CD4-positive, alpha-beta T cell treated with Interleukin-4 for 4 hours (primary cell): Measurements from ENCODE around the gene MRPS21.
A peak's percentile ranks its signal among the peaks of the same experiment; 100 is the strongest.

Experiments used
- DNase-seq: peaks from one replicate; pipeline ENCODE4 v3.0.0-alpha.2; 2020

The MRPS21 gene

DNA sequence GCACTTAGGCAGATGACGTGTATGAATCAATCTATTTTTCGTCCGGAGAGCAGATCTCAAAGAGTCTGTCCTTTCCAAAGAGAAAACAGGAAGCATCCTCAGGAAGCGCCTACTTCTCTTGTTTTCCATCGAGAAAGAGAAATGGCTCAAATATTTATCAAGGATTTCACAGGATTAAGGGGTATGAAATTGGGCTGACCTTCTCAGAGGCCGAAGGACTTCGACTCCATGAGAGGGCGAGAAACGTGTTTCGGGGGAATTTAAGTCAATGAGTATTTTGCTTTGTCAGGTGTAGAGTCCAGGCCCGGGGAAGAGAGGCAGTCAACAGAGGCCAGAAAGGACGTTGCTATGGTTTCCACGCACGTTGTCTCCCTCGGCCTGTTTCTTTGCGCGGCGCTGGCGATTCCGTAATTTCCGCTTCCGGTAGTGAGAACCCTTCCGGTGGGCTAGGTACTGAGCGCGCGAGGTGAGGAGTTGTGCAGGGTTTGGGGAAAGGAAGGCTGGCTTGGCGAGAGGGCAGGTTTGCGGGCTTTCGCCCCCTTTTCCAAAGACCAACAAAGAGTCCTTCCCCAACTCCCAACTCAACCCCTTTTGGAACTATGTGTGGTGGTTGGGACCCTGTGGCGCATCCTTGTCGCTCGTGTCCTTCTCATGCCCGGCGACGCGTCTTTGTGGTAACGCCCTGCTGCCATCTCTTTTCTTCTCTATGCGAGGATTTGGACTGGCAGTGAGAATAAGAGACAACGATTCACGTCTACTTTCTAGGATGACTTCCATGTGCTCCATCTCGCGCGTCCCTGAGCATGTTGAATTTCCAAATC, at the start of gene MRPS21:
Gene MRPS21 (plus strand): TSS at position 429 of the 821 bp plus-strand sequence. CDS start 506 bp downstream, outside the sequence.
- peak; percentile 91 for DNase-seq

DNA sequence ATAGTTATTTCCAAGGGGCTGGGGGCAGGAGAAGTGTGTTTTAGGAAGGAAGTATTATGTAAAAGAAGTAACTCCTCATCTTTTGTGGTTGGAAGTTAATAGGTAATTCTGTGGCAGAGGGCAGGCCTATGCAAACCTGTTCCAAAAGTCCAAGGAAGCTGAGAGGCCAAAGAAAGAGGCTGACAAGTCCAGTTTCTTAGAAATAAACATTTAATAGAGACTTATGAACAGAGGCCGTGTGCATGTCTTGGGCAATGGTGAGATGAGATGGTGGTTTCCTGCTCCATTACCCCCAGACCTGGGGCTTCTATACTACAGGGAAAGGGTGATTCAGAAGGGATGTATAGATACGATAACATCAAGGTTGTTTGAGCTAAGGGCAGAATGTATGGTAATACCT, 43.7 kb upstream of the MRPS21 start:
- DNase-seq, result no peak

DNA sequence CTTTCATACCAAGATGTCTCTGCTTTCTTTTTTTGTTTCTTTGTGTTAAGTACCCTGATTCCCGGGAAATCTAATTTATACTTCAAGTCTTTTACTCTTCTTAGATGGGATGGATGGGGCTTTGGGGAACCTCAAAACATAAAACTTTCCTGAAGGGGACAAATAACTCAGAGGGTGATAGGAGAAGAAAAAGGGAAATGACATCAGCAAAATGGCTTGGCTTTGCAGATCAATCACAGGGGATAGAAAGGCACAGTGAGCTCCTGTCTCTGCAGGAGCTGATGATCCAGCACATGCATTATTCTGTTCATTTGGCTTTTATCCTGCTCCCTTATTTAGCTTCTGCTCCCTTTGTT, 37.5 kb upstream of the MRPS21 start:
- DNase-seq, result no peak

DNA sequence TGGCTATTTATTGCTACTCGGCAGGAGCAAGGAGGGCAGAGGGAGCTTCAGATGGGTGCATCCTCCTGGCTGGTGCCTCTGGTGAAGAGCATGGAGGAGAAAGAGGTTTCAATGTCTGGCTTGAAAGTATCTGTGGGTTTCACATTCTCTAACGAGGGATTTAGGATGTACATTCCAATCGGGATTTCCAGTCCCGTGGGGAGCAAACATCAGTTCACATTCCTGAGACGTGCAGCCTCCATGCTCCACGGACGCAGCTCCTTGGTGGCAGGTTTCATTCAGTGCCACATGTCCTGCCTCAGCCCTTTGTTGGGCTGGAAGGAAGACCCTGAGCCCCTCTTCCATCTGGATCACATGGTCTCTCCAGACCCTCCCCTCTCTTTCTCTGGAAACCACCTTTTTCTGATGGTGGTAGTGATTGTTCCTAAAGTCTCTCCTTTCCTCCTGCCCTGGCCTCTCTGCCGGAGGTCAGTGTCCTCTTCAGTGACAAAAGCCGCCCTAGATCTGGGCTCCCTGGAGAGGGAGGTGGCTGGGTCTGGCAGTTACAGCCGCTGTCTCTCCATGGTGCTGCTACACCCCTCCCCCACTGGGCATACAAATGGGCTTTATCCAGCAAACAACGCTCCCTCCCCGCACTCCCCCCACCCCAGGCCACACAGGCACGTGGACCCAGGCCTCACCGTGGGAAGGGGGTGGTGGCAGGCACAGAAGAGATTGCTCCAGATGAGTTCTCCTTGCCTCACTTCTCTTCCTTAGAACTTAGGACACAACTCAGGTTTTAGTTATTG, 36.9 kb upstream of the MRPS21 start:
- DNase-seq, result no peak

DNA sequence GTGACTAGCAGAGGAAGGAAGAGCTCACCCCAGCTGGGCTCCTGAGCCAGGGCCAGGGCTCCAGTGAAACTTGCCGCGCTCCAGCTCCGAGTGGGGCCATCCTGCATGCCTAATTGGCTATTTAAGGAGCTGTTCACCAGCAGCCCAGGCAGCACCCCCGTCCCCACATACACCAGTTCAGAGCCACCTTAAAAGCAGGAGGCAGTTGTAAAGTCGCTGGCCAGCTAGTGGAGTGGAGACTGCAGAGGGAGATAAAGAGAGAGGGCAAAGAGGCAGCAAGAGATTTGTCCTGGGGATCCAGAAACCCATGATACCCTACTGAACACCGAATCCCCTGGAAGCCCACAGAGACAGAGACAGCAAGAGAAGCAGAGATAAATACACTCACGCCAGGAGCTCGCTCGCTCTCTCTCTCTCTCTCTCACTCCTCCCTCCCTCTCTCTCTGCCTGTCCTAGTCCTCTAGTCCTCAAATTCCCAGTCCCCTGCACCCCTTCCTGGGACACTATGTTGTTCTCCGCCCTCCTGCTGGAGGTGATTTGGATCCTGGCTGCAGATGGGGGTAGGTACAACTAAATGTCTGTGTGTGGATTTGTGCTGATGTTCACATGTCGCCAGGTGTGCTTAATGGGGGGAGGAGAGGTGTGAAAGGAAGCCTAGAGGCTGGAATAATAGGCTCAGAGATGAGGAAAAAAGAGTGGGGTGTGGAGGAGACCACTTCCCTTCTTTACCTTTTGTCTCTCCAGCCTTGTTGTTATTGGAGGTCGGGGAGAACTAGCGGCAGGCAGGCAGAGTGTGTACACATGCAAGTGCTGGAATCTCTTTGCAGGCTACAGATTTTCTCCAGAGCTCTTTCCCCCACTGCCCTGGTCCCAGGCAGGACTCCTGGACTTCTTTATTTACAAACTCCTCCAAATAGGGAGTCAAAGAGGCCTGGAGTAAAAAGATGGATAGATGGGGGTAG, 35.8 kb upstream of the MRPS21 start, which contains the start of gene CA14:
Gene CA14 (plus strand): TSS at position 151 of the 962 bp plus-strand sequence. CDS start 355 bp downstream, at position 506.
- no peak for DNase-seq

DNA sequence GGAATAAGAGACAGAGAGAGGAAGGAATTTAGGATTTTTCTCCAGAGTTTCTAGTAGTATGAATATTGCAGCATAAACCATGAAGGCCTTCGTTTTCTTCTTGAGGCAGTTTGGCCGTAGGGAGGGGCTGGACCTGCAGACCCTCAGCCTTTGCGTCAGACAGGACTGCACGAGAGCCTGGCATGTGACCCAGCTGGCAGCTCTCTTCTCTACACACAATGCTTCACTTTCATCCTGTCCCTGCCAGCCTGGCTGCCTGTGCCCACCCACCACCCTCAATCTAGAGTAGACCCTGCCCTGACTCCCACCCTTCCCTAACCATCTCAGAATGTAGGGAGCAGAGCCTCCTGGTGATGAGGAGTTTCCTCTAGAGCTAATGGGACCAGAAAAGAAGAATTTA, 34.4 kb upstream of the MRPS21 start:
- DNase-seq, result no peak

DNA sequence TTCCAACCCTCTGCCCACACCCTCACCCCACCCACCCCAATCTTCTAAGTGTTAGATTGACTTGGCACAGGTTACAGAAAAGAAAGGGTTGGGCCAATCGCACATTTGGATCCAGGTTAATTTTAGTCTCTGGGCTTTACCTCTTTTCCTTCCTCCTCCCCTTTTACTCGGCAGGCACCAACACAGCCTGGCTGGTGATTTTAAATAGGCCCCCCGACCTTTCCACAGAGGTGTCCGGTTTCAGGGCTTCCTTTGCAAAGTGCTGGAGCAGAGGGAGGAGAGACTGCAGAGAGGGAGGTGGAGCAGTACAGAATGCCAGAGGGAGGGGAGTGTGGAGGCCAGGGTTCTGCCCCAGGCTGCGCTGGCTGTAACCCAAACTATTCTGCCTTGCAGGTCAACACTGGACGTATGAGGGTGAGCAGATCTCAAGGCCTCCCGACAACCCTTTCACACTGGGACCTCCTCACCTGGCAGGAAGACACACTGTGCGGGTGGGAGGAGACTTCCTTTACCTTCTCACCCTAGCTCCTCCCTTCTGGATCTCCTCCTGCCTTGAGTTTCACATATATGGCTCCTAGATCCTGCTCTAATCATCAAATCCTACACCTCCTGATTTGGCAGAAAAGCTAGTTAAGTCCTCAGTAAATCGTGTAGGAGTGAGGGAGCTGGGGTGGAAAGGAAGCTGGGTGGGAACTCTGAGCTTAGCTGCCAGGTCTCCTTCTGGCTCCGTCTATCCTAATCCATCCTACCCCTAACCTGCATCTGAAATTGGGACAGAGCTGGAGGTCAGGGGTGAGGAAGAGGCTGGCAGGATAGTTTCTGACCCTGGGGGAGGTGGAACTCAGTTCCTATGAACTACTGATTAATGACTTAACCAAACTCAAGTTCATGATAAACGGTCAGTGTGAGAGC, 33.6 kb upstream of the MRPS21 start:
- DNase-seq, result no peak

DNA sequence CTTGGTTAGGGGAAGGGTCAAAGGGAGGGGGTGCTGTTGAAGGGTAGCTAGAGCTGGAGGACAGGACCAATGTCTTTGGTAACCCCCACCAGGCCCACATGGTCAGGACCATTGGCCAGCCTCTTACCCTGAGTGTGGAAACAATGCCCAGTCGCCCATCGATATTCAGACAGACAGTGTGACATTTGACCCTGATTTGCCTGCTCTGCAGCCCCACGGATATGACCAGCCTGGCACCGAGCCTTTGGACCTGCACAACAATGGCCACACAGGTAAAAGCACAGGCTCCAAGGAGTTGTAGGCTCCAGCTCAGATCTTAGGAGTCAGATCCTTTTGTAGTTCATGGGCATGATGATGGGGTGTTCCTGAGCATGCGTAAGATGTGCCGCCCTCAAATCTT, 32.3 kb upstream of the MRPS21 start:
- no peak for DNase-seq

DNA sequence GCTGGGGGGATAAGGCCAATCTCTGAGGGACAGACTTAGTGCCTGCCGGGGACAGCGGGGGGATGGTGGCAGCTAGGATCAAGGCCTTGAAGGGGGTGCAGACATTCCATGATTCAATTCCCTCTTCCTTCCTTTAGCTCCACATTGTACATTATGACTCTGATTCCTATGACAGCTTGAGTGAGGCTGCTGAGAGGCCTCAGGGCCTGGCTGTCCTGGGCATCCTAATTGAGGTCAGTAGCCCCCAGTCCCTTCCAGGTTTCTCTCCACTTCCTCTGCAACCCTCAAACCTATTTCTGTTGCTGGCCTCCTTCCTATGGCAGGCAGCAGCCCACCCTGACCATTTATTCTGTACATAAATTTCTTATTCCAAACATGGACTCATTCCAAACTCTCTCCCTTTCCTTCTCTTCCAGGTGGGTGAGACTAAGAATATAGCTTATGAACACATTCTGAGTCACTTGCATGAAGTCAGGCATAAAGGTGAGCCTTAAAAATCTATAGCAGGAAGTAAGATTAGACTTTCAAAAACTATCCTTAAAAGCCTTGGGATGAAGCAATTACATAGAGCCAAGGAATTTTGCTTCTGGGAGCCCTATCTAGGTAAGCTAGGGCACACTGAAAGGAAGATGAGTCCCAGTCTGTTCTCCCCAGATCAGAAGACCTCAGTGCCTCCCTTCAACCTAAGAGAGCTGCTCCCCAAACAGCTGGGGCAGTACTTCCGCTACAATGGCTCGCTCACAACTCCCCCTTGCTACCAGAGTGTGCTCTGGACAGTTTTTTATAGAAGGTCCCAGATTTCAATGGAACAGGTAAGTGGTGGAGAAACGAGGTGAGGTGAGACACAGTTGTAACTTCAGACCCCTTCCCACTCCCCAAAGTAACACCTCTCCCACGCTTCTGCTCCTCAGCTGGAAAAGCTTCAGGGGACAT, 31.0 kb upstream of the MRPS21 start:
- DNase-seq, result no peak

DNA sequence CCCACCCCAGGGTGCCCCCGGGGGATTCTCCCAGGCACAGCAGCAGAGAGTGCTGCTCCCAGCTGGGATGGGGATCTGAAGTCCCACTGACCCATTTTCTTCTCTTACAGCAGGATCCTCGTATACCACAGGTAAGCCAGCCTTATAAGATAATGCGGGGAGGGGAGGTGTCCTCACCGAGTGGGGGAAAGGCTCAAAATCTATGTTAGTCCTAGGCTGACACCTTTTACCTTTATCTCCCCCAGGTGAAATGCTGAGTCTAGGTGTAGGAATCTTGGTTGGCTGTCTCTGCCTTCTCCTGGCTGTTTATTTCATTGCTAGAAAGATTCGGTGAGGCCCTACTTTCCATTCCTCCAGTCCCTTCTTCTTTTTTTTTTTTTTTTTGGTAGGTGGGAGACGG, 30.1 kb upstream of the MRPS21 start:
- DNase-seq, result no peak

DNA sequence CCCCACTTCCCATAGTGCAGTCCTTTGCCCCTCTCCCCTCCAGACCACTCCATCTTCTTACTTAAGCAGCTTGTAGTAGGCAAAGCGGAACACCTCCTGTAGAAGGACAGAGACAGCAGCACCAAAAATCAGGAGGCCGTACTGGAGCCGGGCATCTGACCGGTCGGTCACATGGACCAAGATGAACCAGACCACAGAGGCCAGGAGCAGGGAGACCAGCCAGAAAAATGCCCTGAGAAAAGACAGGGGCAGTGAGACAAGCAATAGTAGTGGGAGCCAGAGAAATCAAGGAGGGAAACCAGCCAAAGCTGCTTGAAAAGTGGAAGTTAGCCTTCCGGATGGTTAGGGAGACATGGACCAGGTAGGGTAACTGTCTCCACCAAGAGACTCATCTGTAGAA, 25.8 kb upstream of the MRPS21 start:
- DNase-seq, result no peak

DNA sequence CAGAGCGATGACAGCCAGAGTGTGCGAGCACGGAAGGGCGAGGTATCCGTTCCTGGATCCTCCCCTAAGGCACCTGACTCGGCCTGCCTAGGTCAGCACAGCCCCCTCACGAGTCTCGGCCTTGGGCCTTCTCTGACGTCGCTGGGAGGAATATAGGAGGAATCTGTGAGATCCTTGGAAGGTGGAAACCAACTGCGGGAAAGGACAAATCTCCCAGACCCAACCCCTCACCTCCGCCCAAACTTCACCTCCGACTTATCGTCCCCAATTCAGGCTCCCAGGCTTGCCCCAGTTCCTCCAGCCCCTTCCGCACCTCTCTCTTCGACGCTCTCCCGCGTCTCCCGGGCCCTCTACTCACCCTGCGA, 25.3 kb upstream of the MRPS21 start:
- DNase-seq, result peak; percentile 48

DNA sequence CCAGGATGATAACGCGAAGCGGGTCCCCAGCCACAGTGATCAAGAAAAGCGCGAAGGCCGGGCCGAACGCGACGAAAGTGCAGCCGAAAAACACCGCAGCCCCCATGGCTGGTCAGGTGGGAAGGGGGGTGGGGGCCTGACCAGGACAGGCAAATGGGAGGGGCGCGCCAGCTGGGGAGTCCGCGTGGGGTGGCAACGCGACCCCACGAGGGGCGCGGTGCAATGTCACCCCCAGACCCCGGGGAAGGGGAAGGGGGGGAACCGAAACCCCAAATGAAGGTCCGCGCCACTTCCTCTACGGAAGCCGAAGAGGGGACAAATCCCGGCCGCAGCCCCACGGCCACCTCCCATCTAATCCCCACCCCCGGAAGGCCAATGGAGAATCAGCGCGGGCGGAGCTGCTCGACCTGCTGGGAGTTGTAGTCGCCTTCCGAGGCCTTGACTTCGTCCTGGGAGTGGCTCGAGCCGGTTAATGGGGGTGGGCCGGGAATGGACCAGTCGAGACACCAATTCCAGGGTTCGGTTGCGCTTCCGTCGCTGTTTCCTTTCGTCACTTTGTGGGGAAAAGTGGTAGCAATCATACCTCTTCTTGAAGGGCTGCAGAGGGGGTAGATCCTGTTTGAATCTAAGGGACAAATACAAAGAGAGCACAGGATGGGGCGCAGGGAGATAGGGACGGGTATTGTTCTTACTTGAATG, 24.8 kb upstream of the MRPS21 start, which contains the start of gene APH1A:
Gene APH1A (minus strand): TSS at position 312 of the 699 bp plus-strand sequence. CDS start 206 bp downstream, at position 106.
- DNase-seq, result peak; percentile 96

DNA sequence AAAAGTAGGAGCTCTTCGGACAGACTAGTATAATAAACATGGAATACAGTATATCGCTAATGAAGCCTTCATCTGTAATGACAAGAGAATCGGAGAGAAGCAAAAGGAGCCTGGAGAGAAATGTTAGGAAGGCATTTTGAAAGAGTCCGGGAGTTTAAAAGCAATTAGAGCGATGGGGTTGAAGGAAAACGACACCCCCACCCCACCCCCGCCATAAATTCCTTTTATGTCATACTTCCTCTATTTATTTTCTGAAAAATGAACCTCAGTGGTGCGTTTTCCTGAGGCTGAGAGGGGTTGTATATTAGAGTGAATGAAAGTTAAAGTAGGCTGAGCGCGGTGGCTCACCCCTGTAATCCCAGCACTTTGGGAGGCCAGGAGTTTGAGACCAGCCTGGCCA, 24.2 kb upstream of the MRPS21 start:
- DNase-seq, result no peak

DNA sequence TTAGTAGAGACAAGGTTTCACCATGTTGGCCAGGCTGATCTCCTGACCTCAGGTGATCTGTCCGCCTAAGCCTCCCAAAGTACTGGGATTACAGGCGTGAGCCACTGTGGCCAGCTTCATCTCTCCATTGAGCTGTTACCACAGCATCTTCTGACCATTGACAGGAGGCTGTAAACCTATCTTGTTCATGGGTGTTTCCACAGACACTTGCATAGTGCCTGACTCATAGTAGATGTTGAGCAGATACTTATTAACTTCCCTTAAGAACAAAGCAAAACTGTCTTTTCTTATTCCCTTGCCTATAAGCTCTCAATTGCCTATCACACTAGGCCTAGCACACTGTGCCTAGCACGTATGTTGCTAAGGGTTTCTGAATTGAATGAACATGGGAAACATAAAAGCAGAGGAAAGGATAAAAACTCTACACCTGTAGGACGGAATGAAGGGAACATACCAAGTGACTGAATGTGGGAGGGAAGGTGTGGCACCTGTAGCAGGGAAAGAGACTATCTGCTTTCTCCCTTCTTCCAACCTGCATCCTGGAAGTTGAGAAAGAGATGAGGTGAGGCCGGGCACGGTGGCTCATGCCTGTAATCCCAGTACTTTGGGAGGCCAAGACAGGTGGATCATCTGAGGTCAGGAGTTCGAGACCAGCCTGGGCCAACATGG, 22.2 kb upstream of the MRPS21 start:
- DNase-seq, result no peak

DNA sequence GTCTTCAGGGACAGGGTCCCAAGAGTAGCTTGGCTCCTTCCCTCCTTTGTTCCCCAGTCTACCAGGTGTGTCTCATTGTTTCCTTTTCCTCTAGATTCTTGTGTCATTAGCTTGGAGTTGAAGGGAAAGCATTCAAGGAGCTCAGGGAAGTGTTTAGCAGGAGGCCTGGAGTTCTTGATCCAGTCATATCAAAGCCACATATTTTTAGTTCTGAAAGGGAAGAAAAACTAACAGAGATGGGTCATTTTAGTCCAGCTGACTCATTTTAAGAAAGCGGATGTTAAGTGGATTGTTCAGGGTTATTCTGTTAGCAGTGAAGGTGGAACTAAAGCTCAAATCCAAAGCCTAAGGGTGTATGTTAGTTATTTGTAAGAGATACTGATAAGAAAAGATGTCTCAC, 20.4 kb upstream of the MRPS21 start:
- no peak for DNase-seq

DNA sequence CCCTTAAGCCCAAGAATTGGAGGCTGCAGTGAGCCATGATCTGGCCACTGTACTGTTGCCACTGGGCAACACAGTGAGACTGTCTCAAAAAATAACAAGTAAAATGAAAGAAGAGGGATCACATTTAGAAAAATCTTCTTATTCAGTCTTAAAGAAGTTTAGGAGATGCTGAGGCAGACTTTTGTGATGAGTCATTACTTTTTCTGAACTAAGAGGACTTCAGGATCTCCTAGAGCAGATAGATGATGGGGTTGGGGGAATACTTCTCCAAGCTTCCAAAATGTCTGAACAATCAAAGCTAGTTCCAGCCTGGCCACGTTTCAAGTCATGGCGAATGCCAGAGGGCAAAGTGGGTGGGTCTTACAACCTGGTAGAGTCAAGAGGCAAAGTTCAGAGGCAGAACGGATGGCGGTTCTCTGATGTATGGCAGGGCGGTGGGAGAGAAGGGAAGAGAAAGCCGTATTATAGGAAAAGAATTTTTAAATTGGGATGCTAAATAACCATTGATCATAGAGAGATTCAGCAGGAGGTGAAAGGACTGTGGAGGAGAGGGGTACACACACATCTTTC, 13.4 kb upstream of the MRPS21 start:
- DNase-seq, result no peak

DNA sequence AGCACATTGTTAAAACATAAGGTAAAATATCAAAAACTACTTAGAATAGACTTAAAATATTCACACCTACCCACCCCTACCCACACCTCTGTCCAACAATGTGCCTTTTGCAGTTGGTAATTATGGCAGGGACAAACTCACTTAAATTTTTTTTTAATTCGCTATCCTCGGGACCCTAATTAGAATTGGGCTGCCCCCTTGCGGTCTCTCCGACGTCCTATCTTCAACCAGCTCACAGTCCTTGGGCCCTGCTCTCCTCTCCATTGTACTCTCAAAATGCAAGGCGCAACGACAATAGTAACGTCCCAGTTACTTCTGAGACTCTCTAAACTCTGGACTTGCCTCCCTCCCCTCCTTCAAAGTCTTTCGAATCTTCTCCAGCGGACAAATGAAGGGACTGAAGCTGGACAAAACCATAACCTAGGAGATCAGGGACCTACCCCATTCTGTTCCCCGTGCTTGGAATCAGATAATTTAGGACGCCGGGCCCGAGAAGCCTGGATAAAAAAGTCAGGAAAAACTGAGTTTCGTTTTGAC, 12.4 kb upstream of the MRPS21 start:
- peak; percentile 70 for DNase-seq
